ENCODE results near the gene EN2.

DNA sequence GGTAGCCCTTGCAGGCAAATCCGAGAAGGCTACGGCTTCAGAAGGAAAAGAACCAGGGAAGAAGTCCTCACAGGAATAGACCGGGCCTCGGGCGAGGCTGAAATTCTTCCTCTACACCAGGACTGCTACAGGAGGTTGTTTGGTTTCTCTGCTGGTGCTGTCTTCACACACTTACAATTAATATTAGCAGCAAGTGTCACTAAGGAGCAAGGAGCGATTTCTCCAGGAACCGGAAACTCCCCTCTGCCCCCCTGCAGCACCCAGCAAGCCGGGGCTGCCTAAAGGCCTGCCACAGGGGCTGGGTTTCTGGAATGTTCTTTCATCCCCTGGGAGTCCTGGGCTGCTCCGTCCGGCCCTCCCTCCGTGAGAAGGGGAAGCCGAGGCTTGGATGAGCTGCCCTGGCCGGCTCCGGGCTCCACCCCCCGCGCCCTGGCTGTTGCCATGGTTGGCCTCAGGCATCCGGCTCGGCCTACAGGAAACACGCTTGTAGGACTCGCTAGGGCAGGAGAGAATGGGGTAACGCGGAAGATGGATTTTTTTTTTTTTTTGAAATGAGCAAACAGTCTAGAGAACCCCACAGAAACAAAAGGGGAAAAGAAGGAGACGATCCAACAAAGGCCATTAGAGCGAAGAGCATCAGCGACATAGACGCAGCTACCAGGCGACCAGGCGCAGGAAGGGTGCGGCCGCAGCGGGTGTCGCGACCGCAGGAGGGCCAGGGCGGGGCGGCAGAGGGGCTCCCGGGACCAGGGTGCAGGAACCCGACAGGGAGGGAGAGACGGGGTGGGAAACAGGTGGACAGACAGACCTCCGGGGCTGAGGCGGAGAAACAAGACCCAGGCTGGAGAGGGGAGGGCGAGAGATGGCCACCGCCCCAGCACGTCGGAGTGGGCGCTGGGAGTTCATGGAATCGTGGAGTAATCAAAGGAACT lies 33.0 kb downstream of the EN2 start:
- no peak for TF ChIP-seq CTCF (IDR thresholded peaks at IDR 0.05)
- no peak for TF ChIP-seq POLR2A (IDR thresholded peaks at IDR 0.05)
- no peak for TF ChIP-seq POLR2AphosphoS5 (IDR thresholded peaks at IDR 0.05)
- TF ChIP-seq EP300 (IDR thresholded peaks at IDR 0.05), result no peak

All from suprapubic skin (tissue), 4 donors.